HuH-7 (cell line): ENCODE data around the gene VSIG8.

Source experiments
- DNase-seq: peaks from one replicate; pipeline ENCODE4 v3.0.0; 2011; ENCODE audit warnings: low spot score

The VSIG8 gene

GRCh38 chr1:159829273-159829634, 33.2 kb downstream of the VSIG8 start:
- peak; percentile 61 for DNase-seq

- DNase-seq = no peak
Measured at GRCh38 chr1:159828581-159829272, 33.7 kb downstream of the VSIG8 start.

- no peak for DNase-seq
Measured at GRCh38 chr1:159828176-159828575, 34.3 kb downstream of the VSIG8 start.

GRCh38 chr1:159827549-159827948, 34.9 kb downstream of the VSIG8 start:
- DNase-seq = no peak

- DNase-seq = no peak
Measured at GRCh38 chr1:159827102-159827490, 35.4 kb downstream of the VSIG8 start.

- no peak for DNase-seq
Measured at GRCh38 chr1:159826441-159827101, 35.9 kb downstream of the VSIG8 start, which contains the start of gene SLAMF8. SLAMF8 (plus strand) TSS chr1:159826873; CDS start chr1:159826899, 26 bp downstream.

GRCh38 chr1:159825564-159825963, 36.9 kb downstream of the VSIG8 start:
- no peak for DNase-seq

GRCh38 chr1:159823406-159823805, 39.1 kb downstream of the VSIG8 start:
- no peak for DNase-seq

GRCh38 chr1:159821171-159821867, 41.1 kb downstream of the VSIG8 start:
- no peak for DNase-seq

GRCh38 chr1:159817276-159818041, 45.0 kb downstream of the VSIG8 start:
- DNase-seq = no peak

- no peak for DNase-seq
Measured at GRCh38 chr1:159815926-159816325, 46.5 kb downstream of the VSIG8 start.

- DNase-seq = no peak
Measured at GRCh38 chr1:159804924-159805323, 57.5 kb downstream of the VSIG8 start.
